ENCODE results near the gene CHD1L. TPM values are rescaled to one million over a fixed set of nuclear protein-coding genes. Genes with fewer than 3 reads are reported as not detected.

CHD1L gene
- total RNA-seq, 1 donor from 2014 or later, result 67.1 TPM

DNA sequence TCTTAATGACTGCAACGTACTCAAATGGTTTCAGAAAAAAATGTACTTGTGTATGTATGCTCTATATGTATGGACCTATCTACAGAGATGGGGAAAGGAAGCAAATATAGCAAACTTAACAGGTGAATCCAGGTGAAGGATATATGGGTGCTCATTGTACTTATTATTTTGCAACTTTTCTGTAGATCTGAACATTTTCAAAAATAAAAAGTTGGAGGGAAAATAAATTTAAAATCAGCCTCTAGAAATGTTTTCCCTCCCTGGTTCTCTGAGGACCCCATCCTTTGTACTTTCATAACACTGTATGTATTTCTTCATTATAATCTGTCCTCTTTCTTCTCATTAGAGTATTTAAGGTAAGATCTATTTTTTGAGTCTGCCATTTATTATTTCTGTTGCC lies 35.3 kb upstream of the CHD1L start:
- peaks cover 16% of the 10 kb centered on the region for H3K36me3 Mint-ChIP-seq
- H3K4me1 Mint-ChIP-seq (ENCODE audit: unreplicated experiment), result no peaks in the 10 kb centered on the region
- H3K9me3 Mint-ChIP-seq, result no peaks in the 10 kb centered on the region
- no peak overlapping the region for H3K4me3 Mint-ChIP-seq
- no peak for TF ChIP-seq CTCF (conservative IDR thresholded peaks at IDR 0.05)
- H3K27me3 Mint-ChIP-seq, result no peaks in the 10 kb centered on the region
- H3K27ac Mint-ChIP-seq, result no peak overlapping the region
- no peak for DNase-seq (ENCODE audit: extremely low spot score, unreplicated experiment)

GRCh38 chr1:147208619-147209018 lies 33.9 kb upstream of the CHD1L start:
- Mint-ChIP-seq H3K4me1 (ENCODE audit: unreplicated experiment) (no peaks in the 10 kb centered on the region), H3K27me3 (no peaks in the 10 kb centered on the region)
- no peak for TF ChIP-seq CTCF (conservative IDR thresholded peaks at IDR 0.05)

GRCh38 chr1:147209825-147210821 lies 32.4 kb upstream of the CHD1L start:
- no peaks in the 10 kb centered on the region for H3K4me1 Mint-ChIP-seq (ENCODE audit: unreplicated experiment)
- TF ChIP-seq CTCF (conservative IDR thresholded peaks at IDR 0.05), result no peak
- no peak overlapping the region for H3K27ac Mint-ChIP-seq
- no peaks in the 10 kb centered on the region for H3K9me3 Mint-ChIP-seq
- H3K27me3 Mint-ChIP-seq, result no peaks in the 10 kb centered on the region
- peaks cover 6% of the 10 kb centered on the region for H3K36me3 Mint-ChIP-seq
- no peak for DNase-seq (ENCODE audit: extremely low spot score, unreplicated experiment)
- H3K4me3 Mint-ChIP-seq, result no peak overlapping the region

More at GRCh38 chr1:147208619-147209018, 33.9 kb upstream of the CHD1L start:
- H3K36me3 Mint-ChIP-seq, result peaks cover 10% of the 10 kb centered on the region
- no peak overlapping the region for H3K4me3 Mint-ChIP-seq
- no peak overlapping the region for H3K27ac Mint-ChIP-seq
- DNase-seq (ENCODE audit: extremely low spot score, unreplicated experiment), result no peak
- H3K9me3 Mint-ChIP-seq, result no peaks in the 10 kb centered on the region

GRCh38 chr1:147210987-147211386 lies 31.5 kb upstream of the CHD1L start:
- Mint-ChIP-seq H3K27me3 (no peaks in the 10 kb centered on the region), H3K4me3 (no peak overlapping the region), H3K27ac (no peak overlapping the region), H3K4me1 (ENCODE audit: unreplicated experiment) (no peaks in the 10 kb centered on the region), H3K9me3 (no peaks in the 10 kb centered on the region), H3K36me3 (peaks cover 6% of the 10 kb centered on the region)
- TF ChIP-seq CTCF (conservative IDR thresholded peaks at IDR 0.05), result no peak
- DNase-seq (ENCODE audit: extremely low spot score, unreplicated experiment), result no peak

GRCh38 chr1:147211577-147211976 lies 30.9 kb upstream of the CHD1L start:
- no peak for TF ChIP-seq CTCF (conservative IDR thresholded peaks at IDR 0.05)
- Mint-ChIP-seq H3K36me3 (peaks cover 6% of the 10 kb centered on the region), H3K9me3 (no peaks in the 10 kb centered on the region), H3K27me3 (no peaks in the 10 kb centered on the region), H3K4me1 (ENCODE audit: unreplicated experiment) (no peaks in the 10 kb centered on the region), H3K27ac (no peak overlapping the region), H3K4me3 (no peak overlapping the region)
- DNase-seq (ENCODE audit: extremely low spot score, unreplicated experiment), result no peak
